Cardiac septum (tissue), 1 donor: Measurements from ENCODE around the gene ITSN1. TPM values are rescaled to one million over a fixed set of nuclear protein-coding genes. Genes with fewer than 3 reads are reported as not detected.
"Not testable (repeated sequence)": the region's sequence is repeated elsewhere in the genome, so short reads cannot be mapped to it uniquely, and the experiment has no call there.

Experiments
- DNase-seq: peaks from one replicate; pipeline ENCODE4 v3.0.0-alpha.2; 2020; ENCODE audit warnings: low spot score
- intact Hi-C: fragments of 100-400 bp; cut with DNase I; formaldehyde crosslinking; loops from one replicate; pipeline ENCODE4 v1.14.0; 2022
- total RNA-seq: library from RNA; stranded (reverse); fragmentation: NEBNext Ultra II Directional; extraction: Animal tissue kit (Norgen Biotek cat#: 25700); gene quantifications from one replicate; pipeline ENCODE4 v1.2.1, GENCODE V29; 2021
- donor health status: DM: no; HTN: no; CAD: no.

ITSN1 gene
- total RNA-seq, 1 donor from 2014 or later: 25.5 TPM

GRCh38 chr21:33673473-33673872, 31.2 kb downstream of the ITSN1 start:
- intact Hi-C loops: no loop called here
- no peak for DNase-seq

GRCh38 chr21:33674226-33674625, 31.9 kb downstream of the ITSN1 start:
- DNase-seq: no peak
- intact Hi-C loops: no loop called here

GRCh38 chr21:33676666-33677065, 34.4 kb downstream of the ITSN1 start:
- intact Hi-C loops, DNase-seq: not testable (repeated sequence)

GRCh38 chr21:33677450-33677849, 35.1 kb downstream of the ITSN1 start:
- intact Hi-C loops: no loop called here
- no peak for DNase-seq

- intact Hi-C loops: no loop called here
- no peak for DNase-seq
Measured at GRCh38 chr21:33680870-33681269, 38.6 kb downstream of the ITSN1 start.

- intact Hi-C loops: no loop called here
- no peak for DNase-seq
Measured at GRCh38 chr21:33682992-33683627, 40.8 kb downstream of the ITSN1 start.

- intact Hi-C loops: no loop called here
- DNase-seq: no peak
Measured at GRCh38 chr21:33684068-33684467, 41.8 kb downstream of the ITSN1 start.

GRCh38 chr21:33684923-33685560, 42.7 kb downstream of the ITSN1 start:
- intact Hi-C loops: no loop called here
- DNase-seq: no peak

GRCh38 chr21:33685613-33686197, 43.4 kb downstream of the ITSN1 start:
- no peak for DNase-seq
- intact Hi-C loops: no loop called here

GRCh38 chr21:33686386-33686785, 44.1 kb downstream of the ITSN1 start:
- intact Hi-C loops: no loop called here
- no peak for DNase-seq

GRCh38 chr21:33687634-33688033, 45.3 kb downstream of the ITSN1 start:
- intact Hi-C loops: no loop called here
- no peak for DNase-seq

- no peak for DNase-seq
- intact Hi-C loops: no loop called here
Measured at GRCh38 chr21:33688353-33688752, 46.1 kb downstream of the ITSN1 start.

- no peak for DNase-seq
- intact Hi-C loops: no loop called here
Measured at GRCh38 chr21:33690874-33691273, 48.6 kb downstream of the ITSN1 start.

- intact Hi-C loops: no loop called here
- no peak for DNase-seq
Measured at GRCh38 chr21:33691945-33692603, 49.8 kb downstream of the ITSN1 start.

GRCh38 chr21:33695813-33696212, 53.5 kb downstream of the ITSN1 start:
- DNase-seq: no peak
- intact Hi-C loops: no loop called here

GRCh38 chr21:33696465-33696864, 54.2 kb downstream of the ITSN1 start:
- DNase-seq: no peak
- intact Hi-C loops: no loop called here

GRCh38 chr21:33698087-33698860, 56.0 kb downstream of the ITSN1 start:
- DNase-seq: no peak
- intact Hi-C loops: no loop called here

GRCh38 chr21:33699277-33699676, 57.0 kb downstream of the ITSN1 start:
- intact Hi-C loops: no loop called here
- DNase-seq: no peak

GRCh38 chr21:33700491-33700890, 58.2 kb downstream of the ITSN1 start:
- DNase-seq: no peak
- intact Hi-C loops: no loop called here
